Muscle of back (tissue), 11 donors: ENCODE results near the gene S100A6. TPM values are rescaled to one million over a fixed set of nuclear protein-coding genes. Genes with fewer than 3 reads are reported as not detected.

Experiments used
- DNase-seq, 3 donors: peaks; one replicate each; pipeline versions ENCODE4 v3.0.0 to v3.0.0-alpha.2; 2013
- polyA plus RNA-seq, 10 donors: library from polyadenylated mRNA; unstranded; fragments of 120-200 nt; gene quantifications; one replicate each; pipeline ENCODE4 v1.2.1, GENCODE V29; 2013; ENCODE audit not compliant: insufficient read length in 10 of 10

S100A6 gene
- polyA plus RNA-seq, 10 donors, result 159 to 322 (median 210) TPM

DNA sequence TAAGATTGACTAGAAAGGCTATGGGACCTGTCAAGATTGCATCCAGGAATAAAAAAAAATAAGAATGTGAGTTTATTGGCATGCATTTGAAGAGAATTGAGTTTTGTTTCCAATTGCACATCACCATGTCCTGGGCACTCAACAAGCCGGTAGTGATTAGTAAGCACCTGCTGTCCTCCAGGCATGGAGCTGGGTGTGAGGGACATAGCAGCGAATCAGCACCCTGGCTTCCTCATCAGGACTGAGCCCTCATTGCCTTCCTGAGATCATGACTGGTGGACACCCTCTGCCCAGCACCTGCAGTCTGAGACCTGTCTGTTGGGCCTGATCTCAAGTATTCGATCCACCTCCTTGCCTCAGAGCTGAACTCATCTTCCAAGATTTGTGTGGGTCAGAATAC, 26.8 kb downstream of the S100A6 start:
- no peak for DNase-seq

DNA sequence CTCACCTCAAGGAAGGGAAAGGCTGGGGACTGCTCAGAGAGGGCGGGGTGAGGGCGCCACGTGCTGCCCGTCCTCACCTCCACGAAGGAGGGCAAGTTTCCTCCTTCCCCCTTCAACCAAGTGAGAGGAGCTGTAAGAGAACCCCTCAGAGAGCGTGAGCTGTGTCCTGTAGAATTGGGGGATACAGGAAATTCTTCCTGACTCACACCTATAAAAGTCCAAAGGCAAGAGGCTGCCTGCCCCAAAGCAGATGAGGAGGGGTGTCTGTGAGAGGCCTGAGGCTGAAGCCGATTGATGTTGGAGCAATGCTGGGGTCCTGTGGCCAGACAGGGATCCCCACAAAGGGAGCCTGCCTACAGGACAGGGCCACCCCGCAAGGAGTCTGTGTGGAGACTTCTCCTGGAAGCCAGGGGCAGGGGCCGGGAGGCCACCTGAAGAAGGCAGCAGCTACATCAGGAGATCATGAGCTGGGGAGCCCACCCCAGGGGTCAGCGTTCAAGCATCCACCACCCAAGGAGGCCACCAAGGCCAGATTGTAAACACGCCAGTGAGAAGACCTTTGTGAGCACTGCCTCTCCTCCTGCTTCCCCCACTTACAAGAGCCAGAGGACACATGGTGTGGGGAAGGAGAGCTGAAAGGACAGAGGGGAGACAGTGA, 27.7 kb downstream of the S100A6 start:
- no peak for DNase-seq

- peak; percentile 92 to 94 (median 92) for DNase-seq
Observed at GRCh38 chr1:153506831-153507413, 28.9 kb downstream of the S100A6 start.

- no peak for DNase-seq
Observed at GRCh38 chr1:153506386-153506785, 29.4 kb downstream of the S100A6 start.

DNA sequence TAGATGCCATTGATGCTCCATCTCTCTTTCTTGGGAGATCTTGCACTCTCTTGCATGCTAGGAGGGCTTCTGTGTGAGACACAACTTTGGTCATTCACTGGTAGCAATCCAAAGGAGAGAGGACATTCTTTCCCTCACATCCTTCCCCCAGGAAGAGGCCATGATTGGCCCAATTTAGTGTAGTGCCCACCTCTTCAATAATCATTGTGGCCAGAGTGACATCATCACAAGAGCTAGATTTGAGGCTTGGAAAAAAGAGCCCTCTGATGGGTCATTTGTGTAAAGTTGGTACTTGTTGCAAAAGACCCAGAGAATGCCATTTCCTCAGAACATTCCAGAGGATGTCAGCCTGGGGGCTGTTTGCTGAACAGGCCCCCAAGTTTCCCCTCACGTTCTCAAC, 30.2 kb downstream of the S100A6 start:
- DNase-seq, result no peak

- no peak for DNase-seq
Observed at GRCh38 chr1:153503766-153504165, 32.0 kb downstream of the S100A6 start.

- no peak for DNase-seq
Observed at GRCh38 chr1:153498746-153499145, 37.0 kb downstream of the S100A6 start.

GRCh38 chr1:153495536-153495935, 40.3 kb downstream of the S100A6 start:
- no peak for DNase-seq

DNA sequence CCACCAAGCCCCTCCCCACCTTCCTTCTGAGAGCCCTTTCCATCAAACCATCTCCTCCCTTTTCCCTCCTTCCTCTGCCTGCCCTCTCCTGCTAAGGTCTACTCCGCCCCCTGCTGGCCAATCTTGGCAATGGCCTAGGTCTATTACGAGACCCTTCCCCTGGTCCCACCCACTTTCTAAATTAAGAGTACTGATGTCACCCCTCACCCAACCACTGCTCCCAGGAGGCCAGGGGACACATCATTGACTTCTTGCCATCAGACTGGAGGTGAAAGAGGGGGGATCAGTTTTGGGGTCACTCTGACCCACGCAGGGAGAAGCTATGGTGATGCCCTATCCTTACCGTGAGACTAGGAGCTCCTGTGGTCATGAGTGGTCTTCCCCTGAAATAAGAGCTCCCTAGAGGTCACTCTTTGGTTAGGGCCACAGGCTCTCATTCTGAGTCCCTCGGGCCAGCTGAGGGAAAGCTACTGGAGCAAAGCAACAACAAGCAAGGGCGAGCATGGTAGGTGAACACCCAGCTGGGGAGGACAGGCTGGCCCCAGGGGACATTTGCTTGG, 40.7 kb downstream of the S100A6 start:
- DNase-seq, result peak; percentile 46 to 82 (median 79)

- DNase-seq, result no peak
Observed at GRCh38 chr1:153493343-153493960, 42.3 kb downstream of the S100A6 start.

DNA sequence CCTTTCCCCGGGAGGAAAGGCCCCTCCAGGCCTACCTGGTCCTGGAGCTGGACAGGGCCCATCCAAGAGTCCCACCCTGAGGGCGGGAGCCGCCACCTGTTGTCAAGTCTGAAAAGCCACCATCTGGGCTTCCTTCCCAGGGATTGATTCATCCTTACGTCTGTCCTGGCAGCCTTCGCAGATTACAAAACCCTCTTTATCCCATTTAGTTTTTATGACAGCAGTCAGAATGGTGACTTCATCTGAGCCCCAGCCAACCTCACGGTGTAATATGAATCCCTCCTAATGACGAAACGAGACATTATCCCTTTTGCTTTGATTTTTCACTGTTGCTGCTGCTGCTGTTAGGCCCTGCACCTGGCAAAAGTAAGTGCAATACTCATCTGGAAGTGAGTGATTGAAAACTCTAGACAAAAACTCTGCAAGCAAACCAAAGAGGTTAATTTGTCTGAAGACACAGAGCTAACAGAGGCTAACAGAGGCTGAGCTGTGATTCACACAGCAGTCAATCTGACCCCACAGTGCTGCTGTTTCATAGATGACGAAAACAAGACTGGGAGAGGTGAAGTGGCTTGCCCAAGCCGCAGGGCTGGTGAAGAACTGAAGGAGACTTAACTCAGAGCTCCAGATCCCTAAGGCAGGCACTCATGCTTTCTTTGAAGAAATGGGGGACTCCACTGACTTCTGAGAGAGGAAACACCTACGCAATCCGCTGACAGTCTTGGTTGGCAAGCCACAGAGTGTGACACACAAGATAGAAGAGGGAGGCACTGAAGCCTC, 45.3 kb downstream of the S100A6 start:
- peak; percentile 82 to 91 (median 87) for DNase-seq

GRCh38 chr1:153488731-153489130, 47.1 kb downstream of the S100A6 start:
- peak in 2 of 3 donors; percentile 51 to 64 for DNase-seq

- DNase-seq, result no peak
Observed at GRCh38 chr1:153487707-153488106, 48.1 kb downstream of the S100A6 start.

DNA sequence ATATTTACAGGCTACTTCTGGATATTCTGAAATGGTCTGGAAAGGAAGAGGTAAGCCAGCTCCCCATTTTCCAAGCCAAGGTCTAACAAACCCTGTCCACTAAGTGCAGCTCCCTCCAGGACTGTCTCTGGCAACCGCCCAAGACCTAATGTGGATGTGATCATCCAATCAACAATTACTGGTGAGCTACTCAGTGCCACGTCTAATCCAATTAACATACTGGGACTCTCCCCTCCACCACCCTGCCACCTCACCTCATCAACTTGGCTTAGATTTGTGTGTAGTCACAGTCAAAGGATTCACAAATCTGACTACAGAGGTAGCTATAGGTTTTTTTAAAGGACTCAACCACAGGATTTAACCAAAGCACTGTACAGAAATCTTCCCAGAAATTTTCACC, 49.9 kb downstream of the S100A6 start:
- no peak for DNase-seq

Other genes with a start within 250 kb of the S100A6 start
- gene PGLYRP3, start 223.0 kb downstream of the S100A6 start, polyA plus RNA-seq, result under 1 TPM in 2 of 10 donors, not detected in 8; 0.25 to 0.26 TPM
- gene PGLYRP4, start 187.2 kb downstream of the S100A6 start, polyA plus RNA-seq, result 1 to 10 TPM in 2 of 10 donors, not detected in 8; 1.1 to 1.7 TPM
- gene S100A9, start 178.1 kb downstream of the S100A6 start, polyA plus RNA-seq, result 10 to 100 TPM in 9 of 10 donors, 1 to 10 TPM in 1; 9.4 to 40.7 (median 25.4) TPM
- gene S100A12, start 160.4 kb downstream of the S100A6 start, polyA plus RNA-seq, result 1 to 10 TPM in 6 of 10 donors, under 1 TPM in 3, not detected in 1; 0.26 to 4.9 (median 1.8) TPM
- 10 to 100 TPM in 8 of 10 donors, 1 to 10 TPM in 2; 4.7 to 37.0 (median 13.9) TPM for gene S100A8, start 144.9 kb downstream of the S100A6 start, polyA plus RNA-seq
- gene S100A7A, start 119.5 kb downstream of the S100A6 start, polyA plus RNA-seq, result not detected
- gene S100A7, start 75.3 kb downstream of the S100A6 start, polyA plus RNA-seq, result not detected
- under 1 TPM in 5 of 10 donors, not detected in 5; 0.23 to 0.65 (median 0.41) TPM for gene S100A5, start 4.9 kb upstream of the S100A6 start, polyA plus RNA-seq
- gene S100A4, start 9.8 kb upstream of the S100A6 start, polyA plus RNA-seq, result 100 to 1,000 TPM; 162 to 254 (median 206) TPM
- gene S100A3, start 13.3 kb upstream of the S100A6 start, polyA plus RNA-seq, result 1 to 10 TPM in 4 of 10 donors, under 1 TPM in 4, not detected in 2; 0.35 to 1.2 (median 0.86) TPM
- 10 to 100 TPM in 2 of 10 donors, 1 to 10 TPM in 6, under 1 TPM in 2; 0.35 to 11.4 (median 1.5) TPM for gene S100A2, start 29.9 kb upstream of the S100A6 start, polyA plus RNA-seq
- 10 to 100 TPM; 41.9 to 80.4 (median 56.6) TPM for gene S100A16, start 77.1 kb upstream of the S100A6 start, polyA plus RNA-seq
- gene S100A14, start 80.3 kb upstream of the S100A6 start, polyA plus RNA-seq, result 10 to 100 TPM in 2 of 10 donors, under 1 TPM in 6, not detected in 2; 0.22 to 51.2 (median 0.36) TPM
- 10 to 100 TPM; 55.3 to 95.0 (median 78.7) TPM for gene S100A13, start 91.5 kb upstream of the S100A6 start, polyA plus RNA-seq
- 10 to 100 TPM in 5 of 10 donors, 1 to 10 TPM in 5; 2.6 to 16.6 (median 10.0) TPM for gene S100A1, start 92.4 kb upstream of the S100A6 start, polyA plus RNA-seq
- 10 to 100 TPM; 77.9 to 97.5 (median 88.2) TPM for gene CHTOP, start 98.1 kb upstream of the S100A6 start, polyA plus RNA-seq
- 10 to 100 TPM; 44.5 to 50.4 (median 46.6) TPM for gene SNAPIN, start 122.7 kb upstream of the S100A6 start, polyA plus RNA-seq
- 100 to 1,000 TPM; 156 to 204 (median 167) TPM for gene ILF2, start 135.0 kb upstream of the S100A6 start, polyA plus RNA-seq
- gene NPR1, start 142.7 kb upstream of the S100A6 start, polyA plus RNA-seq, result 10 to 100 TPM; 12.2 to 18.2 (median 15.0) TPM
- gene INTS3, start 192.1 kb upstream of the S100A6 start, polyA plus RNA-seq, result 10 to 100 TPM; 31.4 to 60.0 (median 39.8) TPM
- gene SLC27A3, start 239.4 kb upstream of the S100A6 start, polyA plus RNA-seq, result 10 to 100 TPM; 17.9 to 32.7 (median 23.6) TPM